ENCODE data around the gene BAZ1B. TPM values are rescaled to one million over a fixed set of nuclear protein-coding genes. Genes with fewer than 3 reads are reported as not detected.

Gene BAZ1B
- total RNA-seq, 2 experiments from 2014 or later = 77.8 to 117 TPM

DNA sequence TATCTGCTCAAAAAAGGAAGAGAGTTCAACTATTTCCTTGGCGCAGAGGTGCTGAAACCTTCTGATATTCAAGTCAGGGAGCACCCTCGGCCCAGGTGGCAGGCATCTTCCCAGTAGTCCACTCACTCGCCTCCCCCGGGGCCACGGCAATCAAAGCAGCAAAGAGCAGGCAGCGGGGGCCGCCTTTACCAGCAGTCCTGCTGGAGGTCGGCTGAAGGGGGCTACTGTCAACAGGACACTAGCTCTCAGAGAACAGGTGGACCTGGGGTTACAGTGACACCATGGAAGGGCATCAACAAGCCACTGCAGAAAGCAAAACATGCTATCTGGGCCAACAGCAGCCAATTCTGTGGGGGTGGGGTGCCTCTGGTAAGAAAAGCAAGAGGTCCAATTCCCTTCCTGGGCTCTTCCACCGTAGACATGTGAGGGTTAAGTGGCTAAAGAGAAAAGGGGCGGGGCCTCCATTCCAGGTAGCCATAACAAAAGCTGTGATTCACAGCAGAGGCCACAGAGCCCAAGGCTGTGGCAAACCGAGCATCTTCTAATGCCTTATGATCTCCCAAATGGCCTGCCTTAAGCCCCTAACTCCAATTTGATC lies 79.1 kb downstream of the BAZ1B start:
- no peaks in the 10 kb centered on the region for H4K20me1 ChIP-seq (ENCODE audit: insufficient read depth, low read length)
- no peak overlapping the region for H3K4me3 ChIP-seq (ENCODE audit: low read depth, low read length, poor library complexity, severe bottlenecking)
- no peaks in the 10 kb centered on the region for H3K79me2 ChIP-seq (ENCODE audit: insufficient read depth, low read depth, low read length)
- H3K4me2 ChIP-seq (ENCODE audit: low read length) = no peak overlapping the region
- intact Hi-C loops (cut with micrococcal nuclease; ENCODE audit: unreplicated experiment) = no loop called here
- DNase-seq (ENCODE audit: low spot score) = no peak
- ChIA-PET POLR2A (no interaction called here), CTCF (ENCODE audit: unreplicated experiment) (no interaction called here)
- H3K27ac ChIP-seq (ENCODE audit: low read depth, low read length, poor library complexity, severe bottlenecking) = no peak overlapping the region
- no peak for TF ChIP-seq EZH2phosphoT487 (IDR thresholded peaks at IDR 0.05; ENCODE audit: borderline replicate concordance, low read depth, low read length)
- TF ChIP-seq, protein P1, sequence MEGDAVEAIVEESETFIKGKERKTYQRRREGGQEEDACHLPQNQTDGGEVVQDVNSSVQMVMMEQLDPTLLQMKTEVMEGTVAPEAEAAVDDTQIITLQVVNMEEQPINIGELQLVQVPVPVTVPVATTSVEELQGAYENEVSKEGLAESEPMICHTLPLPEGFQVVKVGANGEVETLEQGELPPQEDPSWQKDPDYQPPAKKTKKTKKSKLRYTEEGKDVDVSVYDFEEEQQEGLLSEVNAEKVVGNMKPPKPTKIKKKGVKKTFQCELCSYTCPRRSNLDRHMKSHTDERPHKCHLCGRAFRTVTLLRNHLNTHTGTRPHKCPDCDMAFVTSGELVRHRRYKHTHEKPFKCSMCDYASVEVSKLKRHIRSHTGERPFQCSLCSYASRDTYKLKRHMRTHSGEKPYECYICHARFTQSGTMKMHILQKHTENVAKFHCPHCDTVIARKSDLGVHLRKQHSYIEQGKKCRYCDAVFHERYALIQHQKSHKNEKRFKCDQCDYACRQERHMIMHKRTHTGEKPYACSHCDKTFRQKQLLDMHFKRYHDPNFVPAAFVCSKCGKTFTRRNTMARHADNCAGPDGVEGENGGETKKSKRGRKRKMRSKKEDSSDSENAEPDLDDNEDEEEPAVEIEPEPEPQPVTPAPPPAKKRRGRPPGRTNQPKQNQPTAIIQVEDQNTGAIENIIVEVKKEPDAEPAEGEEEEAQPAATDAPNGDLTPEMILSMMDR (conservative IDR thresholded peaks at IDR 0.05; ENCODE audit: low read length) = no peak
- no peaks in the 10 kb centered on the region for H3K4me1 ChIP-seq (ENCODE audit: insufficient read depth, low read length, poor library complexity, severe bottlenecking)
- H3K9me3 ChIP-seq (ENCODE audit: low read length) = no peaks in the 10 kb centered on the region
- peaks cover 93% of the 10 kb centered on the region for H3K36me3 ChIP-seq (ENCODE audit: insufficient read depth, low read length)
- H3K9me2 ChIP-seq (ENCODE audit: insufficient read depth, low read length) = no peaks in the 10 kb centered on the region
- H2AFZ ChIP-seq (ENCODE audit: low read length) = no peak overlapping the region
- no TSS peak for BruUV-seq (replicated peaks)

DNA sequence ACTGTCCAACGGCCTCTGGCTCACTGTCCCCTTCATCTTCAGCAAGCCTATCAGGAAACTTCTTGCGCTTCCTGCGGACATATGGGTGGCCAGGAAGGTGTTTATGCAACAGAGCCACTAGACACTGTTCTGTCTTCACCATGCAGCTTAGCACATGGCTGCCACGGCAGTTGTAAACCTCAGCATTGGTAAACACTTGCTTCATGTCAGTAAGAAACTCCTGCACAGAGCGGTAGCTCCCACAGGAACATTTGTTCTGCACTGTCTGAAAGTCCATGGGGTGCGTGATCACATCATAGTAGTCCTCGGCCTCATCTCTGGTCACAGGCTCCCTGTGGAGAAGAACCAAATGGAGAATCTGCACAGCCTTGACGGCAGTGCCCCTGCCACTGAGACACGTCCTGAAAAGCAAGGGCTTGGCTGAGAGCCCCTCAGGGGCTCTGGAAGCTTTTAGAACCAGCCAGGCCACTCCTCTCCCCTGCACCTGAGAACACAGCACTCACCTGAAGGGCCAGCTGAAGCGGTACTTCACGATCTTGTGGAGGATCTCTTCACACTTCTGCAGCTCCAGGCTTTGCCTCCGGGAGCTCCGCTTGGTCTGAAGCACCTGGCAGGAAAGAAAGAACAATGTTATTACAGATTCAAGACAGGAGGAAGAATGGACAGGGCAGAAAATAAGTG lies 79.7 kb downstream of the BAZ1B start:
- DNase-seq (ENCODE audit: low spot score) = no peak
- CTCF ChIA-PET (ENCODE audit: unreplicated experiment) = no interaction called here
- H3K4me2 ChIP-seq (ENCODE audit: low read length) = no peak overlapping the region
- no peak overlapping the region for H3K4me3 ChIP-seq (ENCODE audit: low read depth, low read length, poor library complexity, severe bottlenecking)
- H3K9me2 ChIP-seq (ENCODE audit: insufficient read depth, low read length) = no peaks in the 10 kb centered on the region
- H4K20me1 ChIP-seq (ENCODE audit: insufficient read depth, low read length) = no peaks in the 10 kb centered on the region
- no peaks in the 10 kb centered on the region for H3K4me1 ChIP-seq (ENCODE audit: insufficient read depth, low read length, poor library complexity, severe bottlenecking)
- BruUV-seq (replicated peaks) = no TSS peak
- no peaks in the 10 kb centered on the region for H3K79me2 ChIP-seq (ENCODE audit: insufficient read depth, low read depth, low read length)
- intact Hi-C loops (cut with micrococcal nuclease; ENCODE audit: unreplicated experiment) = no loop called here
- TF ChIP-seq, protein P1 (conservative IDR thresholded peaks at IDR 0.05; ENCODE audit: low read length) = no peak
- no peak for TF ChIP-seq EZH2phosphoT487 (IDR thresholded peaks at IDR 0.05; ENCODE audit: borderline replicate concordance, low read depth, low read length)
- H3K9me3 ChIP-seq (ENCODE audit: low read length) = no peaks in the 10 kb centered on the region
- no peak overlapping the region for H3K27ac ChIP-seq (ENCODE audit: low read depth, low read length, poor library complexity, severe bottlenecking)
- POLR2A ChIA-PET = no interaction called here
- H3K36me3 ChIP-seq (ENCODE audit: insufficient read depth, low read length) = peaks cover 86% of the 10 kb centered on the region
- no peak overlapping the region for H2AFZ ChIP-seq (ENCODE audit: low read length)

- ChIA-PET POLR2A (no interaction called here), CTCF (ENCODE audit: unreplicated experiment) (no interaction called here)
- no peak overlapping the region for H3K4me3 ChIP-seq (ENCODE audit: low read depth, low read length, poor library complexity, severe bottlenecking)
- TF ChIP-seq, protein P1 (conservative IDR thresholded peaks at IDR 0.05; ENCODE audit: low read length) = no peak
- no peak for TF ChIP-seq EZH2phosphoT487 (IDR thresholded peaks at IDR 0.05; ENCODE audit: borderline replicate concordance, low read depth, low read length)
- DNase-seq (ENCODE audit: low spot score) = no peak
- no TSS peak for BruUV-seq (replicated peaks)
- H3K36me3 ChIP-seq (ENCODE audit: insufficient read depth, low read length) = peaks cover 56% of the 10 kb centered on the region
- H3K9me3 ChIP-seq (ENCODE audit: low read length) = no peaks in the 10 kb centered on the region
- no peaks in the 10 kb centered on the region for H3K4me1 ChIP-seq (ENCODE audit: insufficient read depth, low read length, poor library complexity, severe bottlenecking)
- no peak overlapping the region for H3K4me2 ChIP-seq (ENCODE audit: low read length)
- no peak overlapping the region for H2AFZ ChIP-seq (ENCODE audit: low read length)
- H3K79me2 ChIP-seq (ENCODE audit: insufficient read depth, low read depth, low read length) = no peaks in the 10 kb centered on the region
- intact Hi-C loops (cut with micrococcal nuclease; ENCODE audit: unreplicated experiment) = loop anchor here (10.0 kb wide), 1 partner anchor 115 kb away; the partner anchor contains the start of genes FKBP6 and TRIM50
- H3K9me2 ChIP-seq (ENCODE audit: insufficient read depth, low read length) = no peaks in the 10 kb centered on the region
- no peak overlapping the region for H3K27ac ChIP-seq (ENCODE audit: low read depth, low read length, poor library complexity, severe bottlenecking)
- H4K20me1 ChIP-seq (ENCODE audit: insufficient read depth, low read length) = no peaks in the 10 kb centered on the region
Observed at GRCh38 chr7:73439410-73439704, 82.7 kb downstream of the BAZ1B start.

All from OCI-LY7 (cell line).